Measurements from ENCODE around the gene ROR2.

DNA sequence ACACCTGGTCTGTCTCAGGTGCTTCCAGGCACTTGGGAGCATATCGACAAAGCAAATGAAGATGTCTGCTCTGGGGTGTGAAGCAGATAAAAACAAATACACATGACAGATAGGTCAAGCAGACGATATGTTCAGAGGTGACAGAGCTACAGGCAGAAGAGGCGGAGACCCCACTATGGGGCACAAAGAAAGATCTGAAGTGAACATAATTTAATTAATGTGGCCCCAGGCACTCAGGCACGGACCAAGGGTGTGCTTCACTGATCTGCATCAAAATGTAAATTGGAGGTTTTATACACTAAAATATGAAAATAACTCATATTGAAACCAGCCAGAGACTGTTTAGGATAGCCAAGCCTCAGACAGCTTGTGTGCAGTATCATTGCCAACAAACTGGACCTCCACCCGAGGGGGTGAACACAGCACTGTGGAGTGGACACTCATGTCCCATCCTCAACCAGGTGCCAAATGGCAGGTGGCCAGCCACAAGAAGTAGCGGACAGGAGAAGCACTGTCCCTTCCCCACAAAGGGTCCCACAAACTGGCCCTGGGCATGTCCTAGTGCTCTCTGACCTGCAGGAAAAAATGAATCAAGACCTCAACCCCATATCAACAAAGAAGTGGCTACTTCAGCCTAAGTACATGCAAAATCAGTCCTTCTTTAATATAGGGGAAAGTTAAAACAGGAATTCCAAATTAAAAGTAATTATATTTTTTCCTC lies 29.2 kb downstream of the ROR2 start:
- TF ChIP-seq THYN1 (CRISPR knock-in tag; IDR thresholded peaks at IDR 0.05; ENCODE audit: borderline replicate concordance, low read depth) = no peak
- TF ChIP-seq ZNF232 (CRISPR knock-in tag; IDR thresholded peaks at IDR 0.05; ENCODE audit: borderline replicate concordance) = no peak
- no peak for TF ChIP-seq FOXP4 (CRISPR knock-in tag; IDR thresholded peaks at IDR 0.05)
- TF ChIP-seq, protein P1, sequence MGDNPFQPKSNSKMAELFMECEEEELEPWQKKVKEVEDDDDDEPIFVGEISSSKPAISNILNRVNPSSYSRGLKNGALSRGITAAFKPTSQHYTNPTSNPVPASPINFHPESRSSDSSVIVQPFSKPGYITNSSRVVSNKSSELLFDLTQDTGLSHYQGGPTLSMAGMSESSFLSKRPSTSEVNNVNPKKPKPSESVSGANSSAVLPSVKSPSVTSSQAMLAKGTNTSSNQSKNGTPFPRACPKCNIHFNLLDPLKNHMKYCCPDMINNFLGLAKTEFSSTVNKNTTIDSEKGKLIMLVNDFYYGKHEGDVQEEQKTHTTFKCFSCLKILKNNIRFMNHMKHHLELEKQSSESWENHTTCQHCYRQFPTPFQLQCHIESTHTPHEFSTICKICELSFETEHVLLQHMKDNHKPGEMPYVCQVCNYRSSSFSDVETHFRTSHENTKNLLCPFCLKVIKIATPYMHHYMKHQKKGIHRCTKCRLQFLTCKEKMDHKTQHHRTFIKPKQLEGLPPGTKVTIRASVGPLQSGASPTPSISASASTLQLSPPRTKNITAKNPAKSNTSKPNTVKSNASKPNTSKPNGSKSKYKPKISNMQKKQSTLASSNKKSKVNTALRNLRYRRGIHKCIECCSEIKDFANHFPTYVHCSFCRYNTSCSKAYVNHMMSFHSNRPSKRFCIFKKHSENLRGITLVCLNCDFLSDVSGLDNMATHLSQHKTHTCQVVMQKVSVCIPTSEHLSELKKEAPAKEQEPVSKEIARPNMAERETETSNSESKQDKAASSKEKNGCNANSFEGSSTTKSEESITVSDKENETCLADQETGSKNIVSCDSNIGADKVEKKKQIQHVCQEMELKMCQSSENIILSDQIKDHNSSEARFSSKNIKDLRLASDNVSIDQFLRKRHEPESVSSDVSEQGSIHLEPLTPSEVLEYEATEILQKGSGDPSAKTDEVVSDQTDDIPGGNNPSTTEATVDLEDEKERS (CRISPR knock-in tag; IDR thresholded peaks at IDR 0.05) = no peak
- TF ChIP-seq, protein P2, sequence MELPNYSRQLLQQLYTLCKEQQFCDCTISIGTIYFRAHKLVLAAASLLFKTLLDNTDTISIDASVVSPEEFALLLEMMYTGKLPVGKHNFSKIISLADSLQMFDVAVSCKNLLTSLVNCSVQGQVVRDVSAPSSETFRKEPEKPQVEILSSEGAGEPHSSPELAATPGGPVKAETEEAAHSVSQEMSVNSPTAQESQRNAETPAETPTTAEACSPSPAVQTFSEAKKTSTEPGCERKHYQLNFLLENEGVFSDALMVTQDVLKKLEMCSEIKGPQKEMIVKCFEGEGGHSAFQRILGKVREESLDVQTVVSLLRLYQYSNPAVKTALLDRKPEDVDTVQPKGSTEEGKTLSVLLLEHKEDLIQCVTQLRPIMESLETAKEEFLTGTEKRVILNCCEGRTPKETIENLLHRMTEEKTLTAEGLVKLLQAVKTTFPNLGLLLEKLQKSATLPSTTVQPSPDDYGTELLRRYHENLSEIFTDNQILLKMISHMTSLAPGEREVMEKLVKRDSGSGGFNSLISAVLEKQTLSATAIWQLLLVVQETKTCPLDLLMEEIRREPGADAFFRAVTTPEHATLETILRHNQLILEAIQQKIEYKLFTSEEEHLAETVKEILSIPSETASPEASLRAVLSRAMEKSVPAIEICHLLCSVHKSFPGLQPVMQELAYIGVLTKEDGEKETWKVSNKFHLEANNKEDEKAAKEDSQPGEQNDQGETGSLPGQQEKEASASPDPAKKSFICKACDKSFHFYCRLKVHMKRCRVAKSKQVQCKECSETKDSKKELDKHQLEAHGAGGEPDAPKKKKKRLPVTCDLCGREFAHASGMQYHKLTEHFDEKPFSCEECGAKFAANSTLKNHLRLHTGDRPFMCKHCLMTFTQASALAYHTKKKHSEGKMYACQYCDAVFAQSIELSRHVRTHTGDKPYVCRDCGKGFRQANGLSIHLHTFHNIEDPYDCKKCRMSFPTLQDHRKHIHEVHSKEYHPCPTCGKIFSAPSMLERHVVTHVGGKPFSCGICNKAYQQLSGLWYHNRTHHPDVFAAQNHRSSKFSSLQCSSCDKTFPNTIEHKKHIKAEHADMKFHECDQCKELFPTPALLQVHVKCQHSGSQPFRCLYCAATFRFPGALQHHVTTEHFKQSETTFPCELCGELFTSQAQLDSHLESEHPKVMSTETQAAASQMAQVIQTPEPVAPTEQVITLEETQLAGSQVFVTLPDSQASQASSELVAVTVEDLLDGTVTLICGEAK (IDR thresholded peaks at IDR 0.05) = no peak
- TF ChIP-seq, protein P2 (CRISPR knock-in tag; IDR thresholded peaks at IDR 0.05) = no peak
- TF ChIP-seq NFRKB (IDR thresholded peaks at IDR 0.05) = no peak
- TF ChIP-seq MBNL3 (CRISPR knock-in tag; conservative IDR thresholded peaks at IDR 0.05) = no peak
- TF ChIP-seq CTCF (CRISPR knock-in tag; IDR thresholded peaks at IDR 0.05) = no peak
- TF ChIP-seq PATZ1 (CRISPR knock-in tag; IDR thresholded peaks at IDR 0.05) = no peak
- no peak for TF ChIP-seq ZNF230 (CRISPR knock-in tag; IDR thresholded peaks at IDR 0.05)
- no peak for TF ChIP-seq IRF2 (CRISPR knock-in tag; IDR thresholded peaks at IDR 0.05)
- TF ChIP-seq ZSCAN12 (CRISPR knock-in tag; IDR thresholded peaks at IDR 0.05) = no peak
- TF ChIP-seq ZNF432 (CRISPR knock-in tag; IDR thresholded peaks at IDR 0.05; ENCODE audit: borderline replicate concordance) = no peak
- no peak for TF ChIP-seq JUN (CRISPR knock-in tag; IDR thresholded peaks at IDR 0.05)
